ENCODE results near the gene TMEM47. TPM values are rescaled to one million over a fixed set of nuclear protein-coding genes. Genes with fewer than 3 reads are reported as not detected.

TMEM47 gene
- total and polyA plus RNA-seq, 9 donors = 57.9 to 89.4 (median 76.1) TPM

DNA sequence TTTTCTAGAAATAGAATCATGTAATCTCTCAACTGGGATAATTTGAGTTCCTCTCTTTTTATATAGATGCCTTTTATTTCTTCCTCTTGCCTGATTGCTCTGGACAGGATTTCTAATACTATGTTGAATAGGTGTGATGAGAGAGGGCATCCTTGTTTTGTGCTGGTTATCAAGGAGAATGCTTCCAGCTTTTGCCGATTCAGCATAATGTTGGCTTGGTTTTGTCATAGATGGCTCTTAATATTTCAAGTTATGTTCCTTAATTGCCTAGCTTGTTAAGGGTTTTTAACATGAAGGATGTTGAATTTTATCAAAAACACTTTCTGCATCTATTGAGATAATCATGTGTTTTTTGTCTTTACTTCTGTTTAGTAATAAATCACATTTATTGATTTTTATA lies 58.7 kb downstream of the TMEM47 start:
- Histone ChIP-seq H3K4me1 (ENCODE audit: control insufficient read depth, insufficient read depth, low read length) (no peaks in the 10 kb centered on the region), H3K27ac (ENCODE audit: low read length) (no peak overlapping the region), H3K4me3 (ENCODE audit: low read length) (no peak overlapping the region), H3K9me3 (replicated peaks; ENCODE audit: control insufficient read depth, low read depth, low read length) (no peaks in the 10 kb centered on the region), H3K27me3 (ENCODE audit: control insufficient read depth, insufficient read depth, low read length) (peaks cover 6% of the 10 kb centered on the region), H3K36me3 (ENCODE audit: control insufficient read depth, insufficient read depth, low read length) (no peaks in the 10 kb centered on the region)
- DNase-seq = no peak
- WGBS (ENCODE audit: insufficient coverage) = no CpG with 5 or more reads among the region's 1 CpG

DNA sequence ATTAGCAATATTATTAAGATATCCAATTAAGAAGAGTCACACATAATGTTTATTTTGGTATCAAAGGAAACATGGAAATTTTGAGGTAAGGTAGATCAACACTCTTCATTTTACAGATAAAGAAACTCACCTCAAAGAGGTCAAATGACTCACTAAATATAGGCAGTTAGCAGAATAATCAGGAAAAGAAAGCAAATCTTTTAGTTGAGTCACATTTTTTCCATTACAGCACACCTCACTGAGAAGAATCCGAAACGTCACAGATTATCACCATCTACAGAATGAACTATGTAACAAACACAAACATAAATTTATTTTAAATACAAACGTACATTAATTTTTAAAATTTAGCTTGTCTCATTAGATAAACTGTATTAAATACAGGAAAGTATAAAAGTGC lies 70.1 kb downstream of the TMEM47 start:
- no peak overlapping the region for H3K4me3 ChIP-seq (ENCODE audit: low read length)
- DNase-seq = no peak
- H3K36me3 ChIP-seq (ENCODE audit: control insufficient read depth, insufficient read depth, low read length) = no peaks in the 10 kb centered on the region

GRCh38 chrX:34586346-34586911 lies 70.7 kb downstream of the TMEM47 start:
- WGBS (ENCODE audit: insufficient coverage) = no CpG with 5 or more reads among the region's 4 CpGs
- no peaks in the 10 kb centered on the region for H3K36me3 ChIP-seq (ENCODE audit: control insufficient read depth, insufficient read depth, low read length)
- DNase-seq = no peak
- H3K9me3 ChIP-seq (replicated peaks; ENCODE audit: control insufficient read depth, low read depth, low read length) = peaks cover 2% of the 10 kb centered on the region
- H3K4me3 ChIP-seq (ENCODE audit: low read length) = no peak overlapping the region
- no peaks in the 10 kb centered on the region for H3K27me3 ChIP-seq (ENCODE audit: control insufficient read depth, insufficient read depth, low read length)
- H3K27ac ChIP-seq (ENCODE audit: low read length) = peak overlapping the region; percentile 23
- no peaks in the 10 kb centered on the region for H3K4me1 ChIP-seq (ENCODE audit: control insufficient read depth, insufficient read depth, low read length)

More for the DNA sequence above, 70.1 kb downstream of the TMEM47 start:
- H3K27ac ChIP-seq (ENCODE audit: low read length) = no peak overlapping the region
- H3K27me3 ChIP-seq (ENCODE audit: control insufficient read depth, insufficient read depth, low read length) = no peaks in the 10 kb centered on the region
- peaks cover 2% of the 10 kb centered on the region for H3K9me3 ChIP-seq (replicated peaks; ENCODE audit: control insufficient read depth, low read depth, low read length)
- no CpG with 5 or more reads among the region's 3 CpGs for WGBS (ENCODE audit: insufficient coverage)
- H3K4me1 ChIP-seq (ENCODE audit: control insufficient read depth, insufficient read depth, low read length) = no peaks in the 10 kb centered on the region

- WGBS (ENCODE audit: insufficient coverage) = no CpG with 5 or more reads among the region's 5 CpGs
- no peak overlapping the region for H3K4me3 ChIP-seq (ENCODE audit: low read length)
Observed at GRCh38 chrX:34585561-34585960, 71.5 kb downstream of the TMEM47 start.

DNA sequence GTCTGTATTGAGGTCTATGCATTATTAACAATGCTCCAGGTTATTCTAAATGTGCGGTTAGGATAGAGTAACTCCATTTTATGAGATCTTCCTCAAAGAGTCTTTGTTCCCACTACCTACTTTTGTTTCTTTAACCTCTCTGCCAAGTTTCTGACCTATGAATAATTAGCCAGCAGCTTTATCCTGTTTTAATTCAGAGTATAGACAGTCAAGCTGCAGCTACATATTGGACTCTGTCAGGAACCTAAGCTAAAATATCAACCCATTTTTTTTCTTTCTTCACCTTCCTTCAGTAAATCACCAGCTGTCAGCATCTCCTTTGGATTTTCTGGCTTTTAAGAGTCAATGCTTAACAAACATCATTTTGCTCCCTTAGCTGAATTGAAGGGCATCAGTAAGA lies 72.3 kb downstream of the TMEM47 start:
- Histone ChIP-seq H3K4me3 (ENCODE audit: low read length) (no peak overlapping the region), H3K27ac (ENCODE audit: low read length) (no peak overlapping the region), H3K4me1 (ENCODE audit: control insufficient read depth, insufficient read depth, low read length) (no peaks in the 10 kb centered on the region), H3K9me3 (replicated peaks; ENCODE audit: control insufficient read depth, low read depth, low read length) (no peaks in the 10 kb centered on the region), H3K27me3 (ENCODE audit: control insufficient read depth, insufficient read depth, low read length) (no peaks in the 10 kb centered on the region), H3K36me3 (ENCODE audit: control insufficient read depth, insufficient read depth, low read length) (no peaks in the 10 kb centered on the region)
- DNase-seq = no peak
- WGBS (ENCODE audit: insufficient coverage) = no CpG with 5 or more reads among the region's 1 CpG

More at GRCh38 chrX:34585561-34585960, 71.5 kb downstream of the TMEM47 start:
- peak; percentile 27 for DNase-seq
- peaks cover 2% of the 10 kb centered on the region for H3K9me3 ChIP-seq (replicated peaks; ENCODE audit: control insufficient read depth, low read depth, low read length)
- H3K27me3 ChIP-seq (ENCODE audit: control insufficient read depth, insufficient read depth, low read length) = no peaks in the 10 kb centered on the region
- H3K27ac ChIP-seq (ENCODE audit: low read length) = no peak overlapping the region
- no peaks in the 10 kb centered on the region for H3K4me1 ChIP-seq (ENCODE audit: control insufficient read depth, insufficient read depth, low read length)
- H3K36me3 ChIP-seq (ENCODE audit: control insufficient read depth, insufficient read depth, low read length) = no peaks in the 10 kb centered on the region

GRCh38 chrX:34580069-34580468 lies 77.0 kb downstream of the TMEM47 start:
- Histone ChIP-seq H3K27me3 (ENCODE audit: control insufficient read depth, insufficient read depth, low read length) (peaks cover 2% of the 10 kb centered on the region), H3K36me3 (ENCODE audit: control insufficient read depth, insufficient read depth, low read length) (no peaks in the 10 kb centered on the region), H3K4me3 (ENCODE audit: low read length) (no peak overlapping the region), H3K4me1 (ENCODE audit: control insufficient read depth, insufficient read depth, low read length) (no peaks in the 10 kb centered on the region), H3K9me3 (replicated peaks; ENCODE audit: control insufficient read depth, low read depth, low read length) (no peaks in the 10 kb centered on the region), H3K27ac (ENCODE audit: low read length) (no peak overlapping the region)
- no peak for DNase-seq
- WGBS (ENCODE audit: insufficient coverage) = no CpG with 5 or more reads among the region's 2 CpGs

GRCh38 chrX:34578237-34578636 lies 78.8 kb downstream of the TMEM47 start:
- peak; percentile 80 for DNase-seq
- no CpG with 5 or more reads among the region's 2 CpGs for WGBS (ENCODE audit: insufficient coverage)
- H3K27me3 ChIP-seq (ENCODE audit: control insufficient read depth, insufficient read depth, low read length) = peaks cover 4% of the 10 kb centered on the region

More at GRCh38 chrX:34578237-34578636, 78.8 kb downstream of the TMEM47 start:
- no peak overlapping the region for H3K4me3 ChIP-seq (ENCODE audit: low read length)
- no peaks in the 10 kb centered on the region for H3K4me1 ChIP-seq (ENCODE audit: control insufficient read depth, insufficient read depth, low read length)
- H3K27ac ChIP-seq (ENCODE audit: low read length) = no peak overlapping the region
- H3K36me3 ChIP-seq (ENCODE audit: control insufficient read depth, insufficient read depth, low read length) = no peaks in the 10 kb centered on the region
- H3K9me3 ChIP-seq (replicated peaks; ENCODE audit: control insufficient read depth, low read depth, low read length) = no peaks in the 10 kb centered on the region

Data from muscle of leg (tissue), 11 donors.